ENCODE measurements around the gene CIB4.

Gene CIB4

GRCh38 chr2:26555246-26556133 is 85.7 kb downstream of the CIB4 start:
- in situ Hi-C loops (cut with MboI; ENCODE audit: low sequenced_read_pairs), result no loop called here

GRCh38 chr2:26552641-26553374 is 88.4 kb downstream of the CIB4 start:
- in situ Hi-C loops (cut with MboI; ENCODE audit: low sequenced_read_pairs), result no loop called here

DNA sequence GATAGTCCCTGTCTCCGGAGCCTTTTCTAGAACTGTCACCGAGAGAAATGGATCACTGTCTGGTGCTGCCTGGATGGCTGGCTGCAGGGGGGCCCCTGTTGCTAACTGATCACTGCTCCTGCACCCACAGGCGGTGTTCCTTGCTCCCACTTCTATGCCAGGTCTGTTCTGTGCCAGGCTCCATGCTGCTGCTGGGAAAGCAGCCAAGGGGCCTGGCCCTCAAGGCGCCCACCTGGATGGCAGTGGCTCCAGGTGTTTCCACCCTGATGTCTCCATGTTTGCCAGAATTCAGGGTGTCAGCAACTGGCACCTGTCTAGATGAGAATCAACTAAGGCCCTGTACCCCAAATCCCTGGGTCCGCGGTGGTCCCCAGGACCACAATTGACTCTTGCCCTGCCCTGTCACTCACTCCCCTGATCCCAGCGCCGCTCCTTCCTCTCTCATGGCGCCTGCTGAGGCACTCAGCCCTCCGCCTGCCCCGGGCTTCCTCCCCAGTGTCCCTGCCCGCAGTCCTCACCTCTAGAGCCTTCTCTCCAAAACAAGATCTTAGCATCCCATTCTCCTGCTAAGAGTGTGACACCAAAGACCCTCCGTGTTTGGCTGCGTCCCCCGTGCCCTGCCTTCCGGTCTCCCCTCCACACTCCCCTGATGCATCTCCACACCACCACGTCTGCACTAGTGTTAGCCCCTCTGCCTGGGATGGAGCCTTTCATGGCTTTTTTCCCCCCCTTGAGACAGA is 90.7 kb downstream of the CIB4 start:
- in situ Hi-C loops (cut with MboI; ENCODE audit: low sequenced_read_pairs), result no loop called here

GRCh38 chr2:26542676-26543505 is 98.3 kb downstream of the CIB4 start:
- in situ Hi-C loops (cut with MboI; ENCODE audit: low sequenced_read_pairs), result no loop called here

DNA sequence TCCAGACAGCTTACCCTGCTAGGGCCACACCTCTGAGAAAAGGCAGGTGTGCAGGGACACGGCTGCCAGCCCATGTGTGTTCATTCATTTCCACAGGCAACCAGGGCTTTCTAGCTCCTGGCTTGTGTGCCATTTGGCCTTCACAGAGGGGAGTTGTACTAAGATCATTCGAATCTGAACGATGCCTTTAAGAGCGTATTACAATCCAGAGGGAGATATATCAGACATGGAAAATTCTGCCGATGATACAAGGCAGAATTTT is 99.0 kb downstream of the CIB4 start:
- in situ Hi-C loops (cut with MboI; ENCODE audit: low sequenced_read_pairs), result no loop called here

DNA sequence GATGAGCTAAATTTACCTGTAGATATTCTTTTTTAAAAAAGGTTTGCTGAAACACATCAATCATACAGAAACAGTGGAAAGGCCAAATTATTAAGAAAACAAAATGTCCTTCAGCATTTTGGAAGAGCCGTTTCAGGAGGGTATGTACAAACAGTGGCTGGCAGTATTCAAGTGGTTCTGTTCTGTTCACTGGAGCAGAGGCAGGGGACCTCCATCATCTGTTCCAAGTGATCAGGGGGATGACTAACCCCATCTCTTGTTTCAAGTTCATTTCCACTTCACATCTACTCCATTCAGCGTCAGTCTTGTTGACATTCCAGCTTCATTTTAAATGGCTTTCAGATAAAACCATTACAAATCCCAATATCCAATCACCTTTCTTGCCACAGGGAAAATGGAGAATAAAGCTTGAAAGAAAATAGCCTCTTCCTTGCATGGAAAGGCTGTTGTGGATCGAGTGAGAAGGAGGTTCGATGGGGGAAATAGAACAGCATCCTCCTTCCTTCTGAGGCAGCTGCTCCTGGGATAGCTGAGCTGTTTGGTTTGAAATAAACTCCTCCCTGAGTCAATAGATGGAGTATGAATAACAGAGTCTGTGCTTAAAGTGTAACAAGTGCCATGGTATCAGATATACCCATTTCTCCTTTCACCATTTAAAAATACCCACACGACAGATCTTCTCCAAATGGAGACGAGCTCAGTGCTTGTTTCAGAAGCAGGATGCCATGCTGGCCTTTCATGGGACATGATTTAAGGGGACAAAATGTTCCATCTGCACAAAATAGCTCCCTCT is 99.6 kb downstream of the CIB4 start:
- in situ Hi-C loops (cut with MboI; ENCODE audit: low sequenced_read_pairs), result no loop called here

DNA sequence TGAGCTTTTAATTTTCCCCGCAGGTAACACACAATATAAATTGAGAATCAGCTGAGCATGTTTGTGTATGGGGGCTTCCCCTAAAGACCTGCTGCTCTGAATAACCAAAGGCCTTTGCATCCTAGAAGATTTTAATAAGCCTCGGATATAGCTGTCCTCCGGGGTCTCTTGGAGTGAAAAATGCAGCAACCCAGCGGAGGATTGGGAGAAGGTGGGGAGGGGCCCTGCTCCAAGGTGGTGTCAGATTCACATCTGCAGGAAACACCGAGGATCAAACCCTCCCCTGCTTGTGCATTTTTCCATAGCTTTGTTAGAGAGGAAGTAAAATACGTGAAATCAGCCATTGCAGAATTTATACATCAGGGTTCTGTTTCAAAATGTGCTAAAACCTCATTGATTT is 100.2 kb downstream of the CIB4 start:
- in situ Hi-C loops (cut with MboI; ENCODE audit: low sequenced_read_pairs), result no loop called here

- in situ Hi-C loops (cut with MboI; ENCODE audit: low sequenced_read_pairs), result no loop called here
Measured at GRCh38 chr2:26540306-26540705, 100.9 kb downstream of the CIB4 start.

- in situ Hi-C loops (cut with MboI; ENCODE audit: low sequenced_read_pairs), result no loop called here
Measured at GRCh38 chr2:26537826-26538475, 103.2 kb downstream of the CIB4 start.

GRCh38 chr2:26537069-26537825 is 103.9 kb downstream of the CIB4 start:
- in situ Hi-C loops (cut with MboI; ENCODE audit: low sequenced_read_pairs), result no loop called here

GRCh38 chr2:26536371-26537068 is 104.6 kb downstream of the CIB4 start:
- in situ Hi-C loops (cut with MboI; ENCODE audit: low sequenced_read_pairs), result no loop called here

- in situ Hi-C loops (cut with MboI; ENCODE audit: low sequenced_read_pairs), result no loop called here
Measured at GRCh38 chr2:26535663-26536275, 105.4 kb downstream of the CIB4 start.

DNA sequence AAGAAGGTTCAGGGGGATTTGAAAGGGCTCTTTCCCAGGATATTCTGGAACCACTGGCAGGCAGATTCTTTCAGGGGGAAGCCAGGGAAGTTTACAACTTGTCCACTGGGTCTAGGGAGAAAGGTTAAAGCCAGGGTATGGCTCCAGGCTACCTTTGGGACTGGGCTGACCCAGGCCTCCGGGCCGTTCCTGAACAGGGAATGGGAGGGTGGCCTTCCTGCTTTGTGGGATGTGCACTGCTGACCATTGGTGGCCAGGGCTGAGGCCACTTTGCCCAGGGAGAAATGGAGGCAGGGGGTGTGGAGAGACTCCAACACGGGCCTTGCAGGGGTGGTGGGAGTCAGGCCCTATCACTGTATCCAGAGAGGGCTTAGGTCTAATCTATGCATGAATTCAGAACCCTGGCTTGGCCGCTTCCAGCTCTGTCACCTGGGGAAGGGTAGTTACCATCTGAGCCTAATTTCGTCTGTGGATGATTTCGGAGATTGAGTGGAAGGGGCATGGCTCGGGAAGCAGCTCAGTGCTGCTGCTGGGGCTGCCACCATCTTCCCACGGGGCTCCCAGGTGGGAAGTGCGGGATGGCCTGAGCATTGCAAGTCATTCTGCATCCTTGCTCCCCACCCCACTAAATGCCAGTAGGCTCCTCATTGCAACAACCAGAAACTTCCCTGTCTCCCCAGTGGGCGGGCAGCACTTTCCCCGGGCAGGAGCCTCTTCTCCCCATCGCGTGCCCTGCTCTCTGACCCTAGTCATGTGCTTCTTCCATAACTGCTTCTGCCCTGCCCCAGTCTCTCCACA is 106.1 kb downstream of the CIB4 start:
- in situ Hi-C loops (cut with MboI; ENCODE audit: low sequenced_read_pairs), result no loop called here

DNA sequence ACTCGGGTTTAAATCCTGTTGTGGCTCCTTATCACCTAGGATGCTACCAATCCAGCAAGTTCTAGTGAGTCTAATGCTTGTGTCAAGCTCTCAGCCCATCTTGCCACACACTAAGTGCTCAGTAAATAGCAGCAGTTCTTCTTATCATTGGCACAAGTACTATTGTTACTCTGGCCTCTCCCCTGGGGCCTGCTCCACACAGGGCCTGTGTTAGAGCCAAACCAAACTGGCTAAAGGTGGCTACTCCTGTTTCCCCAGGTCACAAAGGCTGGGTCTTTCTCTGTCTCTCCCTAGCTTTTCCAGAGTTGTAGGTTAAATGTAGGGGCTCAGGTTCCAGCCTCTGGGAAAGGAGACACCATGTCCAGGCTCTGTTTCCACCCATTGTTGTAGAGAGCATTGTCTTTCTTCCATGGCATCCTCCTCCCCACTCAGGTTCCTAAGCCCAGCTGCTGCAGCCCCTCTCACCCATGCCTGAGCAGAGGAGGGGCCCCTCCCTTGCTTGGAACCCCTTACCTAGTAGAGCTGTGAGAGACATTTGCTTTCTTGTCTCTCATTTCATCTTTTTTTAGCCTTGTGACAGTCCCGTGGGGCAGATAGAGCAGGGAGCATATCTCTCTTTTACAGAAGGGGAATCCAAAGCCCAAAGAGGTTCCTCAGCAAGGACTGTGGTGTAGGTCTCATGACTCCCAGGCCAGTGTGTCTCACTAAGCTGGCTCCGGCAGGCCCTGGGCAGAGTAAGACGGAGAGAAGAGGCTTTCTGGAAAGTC is 106.9 kb downstream of the CIB4 start:
- in situ Hi-C loops (cut with MboI; ENCODE audit: low sequenced_read_pairs), result no loop called here

DNA sequence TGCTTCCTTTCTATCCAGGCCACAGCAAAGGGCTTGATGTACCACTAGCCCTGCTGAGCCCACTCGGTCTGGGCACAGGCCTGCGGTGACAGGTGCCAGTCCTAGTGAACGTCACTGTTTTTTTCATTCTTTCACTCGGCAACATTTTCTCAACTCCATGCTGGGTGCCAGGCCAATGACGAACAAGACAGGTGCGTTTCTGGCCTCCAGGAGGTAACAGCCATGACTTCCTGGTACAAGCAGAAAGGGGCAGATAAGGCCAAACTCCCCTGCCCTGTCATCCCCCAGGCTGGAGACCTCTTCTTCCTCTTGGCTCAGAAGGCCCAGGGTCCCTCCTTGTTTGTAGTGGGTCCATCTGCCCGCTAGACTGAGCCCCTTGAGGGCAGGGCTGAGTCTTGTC is 107.5 kb downstream of the CIB4 start:
- in situ Hi-C loops (cut with MboI; ENCODE audit: low sequenced_read_pairs), result no loop called here
